Fibroblast of skin of left biceps (primary cell): Measurements from ENCODE around the gene RASSF4.
"Not testable (repeated sequence)": the region's sequence is repeated elsewhere in the genome, so short reads cannot be mapped to it uniquely, and the experiment has no call there.

Experiments used
- DNase-seq, 2 experiments: peaks; one replicate each; pipeline ENCODE4 v3.0.0-alpha.2; 2013; ENCODE audit warnings: low read depth in 2 of 2

Gene RASSF4

DNA sequence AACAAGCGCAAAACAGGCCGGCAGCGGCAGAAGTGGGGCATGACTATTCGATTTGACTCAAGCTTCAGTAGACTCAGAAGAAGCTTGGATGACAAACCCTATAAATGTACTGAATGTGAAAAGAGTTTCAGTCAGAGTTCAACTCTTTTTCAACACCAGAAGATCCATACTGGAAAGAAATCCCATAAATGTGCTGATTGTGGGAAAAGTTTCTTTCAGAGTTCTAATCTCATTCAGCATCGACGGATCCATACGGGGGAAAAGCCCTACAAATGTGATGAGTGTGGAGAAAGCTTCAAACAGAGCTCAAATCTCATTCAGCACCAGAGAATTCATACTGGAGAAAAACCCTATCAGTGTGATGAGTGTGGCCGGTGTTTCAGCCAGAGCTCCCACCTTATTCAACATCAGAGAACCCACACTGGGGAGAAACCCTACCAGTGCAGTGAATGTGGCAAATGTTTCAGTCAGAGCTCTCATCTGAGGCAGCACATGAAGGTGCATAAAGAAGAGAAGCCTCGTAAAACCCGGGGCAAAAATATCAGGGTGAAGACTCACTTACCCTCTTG is 43.9 kb downstream of the RASSF4 start:
- DNase-seq = no peak

DNA sequence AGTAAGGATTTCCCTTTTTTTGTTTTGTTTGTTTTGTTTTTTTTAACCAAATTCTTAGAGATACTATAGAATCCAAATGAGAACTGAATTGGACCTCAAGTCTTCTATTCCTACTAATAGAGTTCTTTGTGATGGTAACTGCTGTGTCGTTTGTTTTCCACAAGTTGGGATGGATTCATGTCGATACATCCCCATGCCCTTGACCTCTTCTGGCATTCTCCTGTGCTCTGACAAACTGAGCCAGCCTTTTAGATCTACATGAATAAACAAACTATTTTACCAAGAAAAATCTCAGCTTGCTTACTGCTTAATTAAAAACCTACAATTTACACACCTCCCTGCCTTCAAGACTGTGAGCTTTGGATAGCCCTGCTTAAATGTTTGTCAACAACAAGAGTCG is 45.1 kb downstream of the RASSF4 start:
- no peak for DNase-seq

DNA sequence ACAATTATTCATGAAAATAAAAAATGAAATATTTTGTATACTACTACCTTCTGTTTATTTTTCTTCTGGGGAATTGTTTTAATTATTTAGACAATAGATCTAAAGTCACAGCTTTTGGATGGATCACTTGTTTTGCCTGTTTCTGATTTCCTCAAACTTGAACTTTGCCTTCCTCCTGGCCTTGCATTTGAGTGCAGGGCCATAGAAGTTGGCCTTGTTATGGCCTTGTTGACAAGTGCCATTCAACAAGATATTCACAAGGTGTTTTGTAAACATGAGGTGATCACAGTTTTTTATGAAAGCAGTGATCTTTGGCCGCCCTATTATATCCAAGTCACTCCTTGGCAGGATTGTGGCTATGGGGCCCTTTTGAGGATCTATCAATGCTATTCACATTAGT is 45.7 kb downstream of the RASSF4 start:
- no peak for DNase-seq

DNA sequence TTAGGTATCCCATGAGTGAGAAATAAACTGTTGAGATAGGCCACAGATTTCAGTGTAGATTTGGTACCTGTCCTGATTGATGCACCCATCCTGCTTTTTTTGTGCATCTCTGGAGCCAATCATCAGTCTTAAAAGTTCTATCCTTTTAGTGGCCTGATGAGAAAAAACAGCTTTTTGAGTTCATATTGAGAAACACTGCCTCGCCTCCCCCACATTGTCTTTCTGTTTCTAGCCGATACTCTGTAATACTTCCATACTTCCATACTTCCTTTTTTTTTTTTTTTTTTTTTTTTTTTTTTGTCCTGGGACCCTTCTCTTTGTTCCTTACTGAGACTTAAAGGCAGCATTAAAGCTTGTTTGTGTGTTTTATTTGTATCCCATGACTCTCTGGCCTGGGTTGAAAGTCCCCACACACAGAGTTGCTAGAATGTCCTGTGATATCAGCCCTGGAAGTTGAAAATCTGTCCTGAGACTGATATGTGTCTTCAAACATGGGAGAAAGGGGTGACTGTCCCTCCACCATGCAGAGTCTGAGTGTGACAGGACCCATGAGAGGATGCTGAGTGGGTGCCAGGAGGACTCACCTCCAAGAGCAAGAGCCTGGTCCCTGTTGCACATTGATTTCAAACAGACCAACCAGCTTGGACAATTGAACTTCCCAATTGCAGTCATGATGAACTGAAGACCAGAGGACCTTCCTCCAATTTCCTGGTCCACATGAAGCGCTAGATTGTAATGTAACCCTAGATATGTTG is 46.9 kb downstream of the RASSF4 start:
- no peak for DNase-seq

DNA sequence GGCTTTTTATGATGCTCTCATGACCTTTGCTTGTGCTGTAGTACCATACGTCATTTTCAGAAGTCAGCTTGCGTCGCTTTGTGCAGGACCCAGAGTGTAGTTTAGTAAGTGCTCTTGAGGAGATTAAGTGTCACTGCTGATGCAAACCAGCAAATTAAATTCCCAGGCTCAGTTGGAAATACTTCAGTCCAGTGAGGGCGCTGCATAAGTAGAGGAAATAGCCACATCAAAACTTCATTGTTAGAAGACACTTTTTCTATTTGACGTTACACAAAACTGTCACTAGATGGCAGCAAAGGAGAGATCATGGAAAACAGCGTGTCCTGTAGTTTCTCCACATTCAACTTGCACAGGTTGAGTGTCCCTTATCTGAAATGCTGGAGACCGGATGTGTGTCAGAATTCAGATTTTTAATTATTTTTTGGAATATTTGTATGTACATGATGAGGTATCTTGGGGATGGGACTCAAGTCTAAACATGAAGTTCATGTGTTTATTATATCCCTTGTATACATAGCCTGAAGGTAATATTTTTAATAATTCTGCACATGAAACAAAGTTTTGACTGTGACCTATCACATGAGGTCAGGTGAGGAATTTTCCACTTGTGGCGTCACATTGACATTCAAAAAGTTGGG is 49.0 kb downstream of the RASSF4 start:
- DNase-seq = peak in 1 of 2 experiments; percentile 63

DNA sequence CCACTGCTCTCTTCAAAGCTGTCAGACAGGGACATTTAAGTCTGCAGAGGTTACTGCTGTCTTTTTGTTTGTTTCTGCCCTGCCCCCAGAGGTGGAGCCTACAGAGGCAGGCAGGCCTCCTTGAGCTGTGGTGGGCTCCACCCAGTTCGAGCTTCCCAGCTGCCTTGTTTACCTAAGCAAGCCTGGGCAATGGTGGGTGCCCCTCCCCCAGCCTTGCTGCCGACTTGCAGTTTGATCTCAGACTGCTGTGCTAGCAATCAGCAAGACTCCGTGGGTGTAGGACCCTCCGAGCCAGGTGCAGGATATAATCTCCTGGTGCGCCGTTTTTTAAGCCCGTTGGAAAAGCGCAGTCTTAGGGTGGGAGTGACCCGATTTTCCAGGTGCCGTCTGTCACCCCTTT is 55.0 kb downstream of the RASSF4 start:
- DNase-seq = not testable (repeated sequence)

DNA sequence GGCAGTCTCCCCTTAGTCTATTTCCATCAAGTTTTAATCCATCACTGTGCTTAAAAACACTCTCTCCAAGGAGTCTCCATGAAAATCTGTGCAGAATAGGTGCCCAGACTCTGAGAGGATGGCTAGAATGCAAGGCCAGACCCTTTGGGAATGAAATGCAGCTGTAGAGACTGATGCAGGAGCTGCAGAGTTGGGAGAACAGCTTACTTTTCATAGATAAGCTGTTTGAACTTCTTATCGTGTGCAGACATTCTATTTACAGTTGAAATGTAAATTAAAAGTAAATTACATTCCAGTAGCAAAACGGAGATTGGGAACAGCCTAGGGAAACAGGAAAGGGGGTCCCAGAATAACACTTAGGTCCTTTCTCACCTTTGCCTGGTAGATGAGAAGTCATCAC is 56.0 kb downstream of the RASSF4 start:
- no peak for DNase-seq

DNA sequence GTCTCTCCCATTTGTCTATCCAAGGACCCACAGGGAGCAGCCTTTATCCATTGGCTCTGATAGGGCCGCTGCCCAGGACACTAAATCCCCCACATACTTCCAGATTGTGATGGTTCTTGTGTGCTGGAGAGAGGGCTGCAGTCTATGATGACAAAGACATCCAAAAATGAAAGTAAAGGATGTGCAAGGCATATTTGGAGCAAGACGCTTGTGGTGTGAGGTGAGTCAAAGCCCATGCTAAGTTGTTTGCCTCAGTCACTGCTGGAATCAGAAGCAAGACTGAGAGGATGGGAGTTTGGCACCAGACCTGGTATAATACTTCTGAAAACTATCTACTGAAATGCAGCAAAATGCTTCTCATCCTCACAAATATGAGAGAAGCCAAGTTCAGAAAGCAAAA is 63.8 kb downstream of the RASSF4 start:
- DNase-seq = no peak

DNA sequence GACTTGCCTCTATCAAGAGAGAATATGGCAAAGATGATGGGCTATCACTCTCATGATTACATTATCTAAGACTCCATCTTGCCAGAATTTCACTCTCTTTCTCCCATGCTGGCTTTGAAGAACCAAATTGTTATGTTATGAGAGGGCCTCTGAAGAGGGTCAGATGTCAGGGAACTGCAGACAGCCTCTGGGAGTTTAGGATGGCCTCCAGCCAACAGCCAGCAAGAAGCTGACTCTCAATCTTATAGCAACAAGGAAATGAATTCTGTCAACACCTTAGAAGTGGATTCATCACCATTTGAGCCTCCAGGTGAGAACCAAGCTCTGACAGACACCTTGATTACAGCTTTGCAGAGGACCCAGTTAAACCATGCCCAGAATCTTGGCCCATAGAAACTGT is 74.7 kb downstream of the RASSF4 start:
- no peak for DNase-seq

DNA sequence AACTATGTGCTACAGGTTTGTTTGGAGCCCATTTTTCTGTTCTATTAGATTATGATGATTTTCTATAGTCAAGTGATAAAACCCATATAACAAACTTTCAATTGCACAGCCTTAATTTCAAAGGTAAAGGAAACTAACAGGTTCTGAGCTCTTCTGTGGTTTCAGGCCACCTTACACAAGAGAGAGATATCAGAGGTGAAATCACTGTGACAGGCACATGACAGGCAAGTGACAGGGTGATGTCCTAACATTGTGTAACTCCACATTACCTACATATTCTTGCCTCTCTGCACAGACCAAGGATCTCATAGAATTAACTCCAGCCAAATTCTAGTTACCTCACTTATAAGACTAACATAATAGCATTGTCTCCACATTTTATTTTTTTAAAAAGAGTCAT is 76.1 kb downstream of the RASSF4 start:
- no peak for DNase-seq

DNA sequence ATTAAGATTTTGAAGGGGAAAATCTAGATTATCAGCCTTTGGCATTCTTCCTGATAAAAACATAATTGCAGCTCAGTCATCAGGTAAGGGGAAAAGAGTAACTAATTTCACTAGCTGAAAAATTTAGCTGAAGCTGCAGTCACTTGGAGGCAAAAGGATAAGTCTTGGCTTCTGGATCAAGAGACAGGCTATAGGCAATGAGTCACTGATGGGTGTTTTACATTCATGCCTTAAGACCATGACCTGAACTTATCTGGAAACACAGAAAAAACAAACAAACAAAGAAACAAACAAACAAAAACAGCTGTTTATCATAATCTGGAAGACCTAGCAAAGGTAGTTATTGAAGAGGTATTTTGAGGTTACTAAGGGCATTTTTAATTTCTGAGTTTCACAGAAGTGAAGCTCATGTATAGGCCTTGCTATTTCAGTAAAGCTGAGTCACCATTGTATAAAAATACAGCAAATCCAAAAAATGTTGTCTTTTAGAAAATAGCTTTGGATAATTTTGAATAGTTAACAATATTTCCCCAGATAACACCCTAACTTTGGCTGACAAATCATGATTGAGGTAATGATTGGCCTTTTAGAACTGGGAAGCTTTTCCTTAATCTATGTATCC is 81.4 kb downstream of the RASSF4 start:
- no peak for DNase-seq

DNA sequence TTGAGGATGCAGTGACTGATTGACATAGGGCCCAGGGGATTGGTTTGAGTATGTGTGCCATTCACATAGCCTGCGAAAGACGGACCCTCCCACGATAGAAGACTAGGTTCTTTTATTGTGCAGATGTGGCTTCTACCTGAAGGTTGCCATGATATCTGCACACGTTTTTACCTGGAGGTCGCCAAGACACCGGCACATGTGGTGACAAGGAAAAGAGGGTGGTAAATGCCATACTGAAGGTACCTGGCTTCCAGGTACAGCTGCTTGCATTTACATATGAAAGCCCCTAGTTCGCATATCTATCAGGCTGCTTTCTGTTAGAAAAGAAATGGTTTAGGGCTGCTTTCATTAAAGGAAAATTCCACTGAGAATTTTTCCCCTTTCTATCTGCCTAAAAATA is 84.7 kb downstream of the RASSF4 start:
- no peak for DNase-seq
